ENCODE measurements around the gene ATP6V0A4.
"Not testable (repeated sequence)": the region's sequence is repeated elsewhere in the genome, so short reads cannot be mapped to it uniquely, and the experiment has no call there.

Gene ATP6V0A4

DNA sequence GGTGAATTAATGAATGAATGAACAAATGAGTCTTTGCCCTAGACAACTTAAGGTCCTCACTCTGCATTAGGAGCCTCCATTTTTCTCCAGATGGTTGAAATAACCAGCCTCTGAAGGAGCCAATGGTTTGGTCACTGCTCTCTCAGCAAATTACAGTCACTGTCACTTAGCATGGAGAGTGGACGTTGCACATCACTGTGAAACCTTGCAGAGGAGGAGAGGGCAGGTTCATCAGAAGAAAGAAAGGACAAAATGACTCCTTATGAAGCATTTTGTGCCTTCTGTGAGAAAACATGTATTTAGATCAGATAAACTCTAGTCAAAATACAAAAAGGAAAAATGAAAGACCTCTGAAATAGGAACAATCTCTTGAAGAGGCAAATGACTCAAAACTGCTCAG lies 6.6 kb upstream of the ATP6V0A4 start:
- in situ Hi-C loops (cut with MboI; ENCODE audit: low sequenced_read_pairs) = no loop called here

GRCh38 chr7:138802706-138803105 lies 4.7 kb upstream of the ATP6V0A4 start:
- in situ Hi-C loops (cut with MboI; ENCODE audit: low sequenced_read_pairs) = no loop called here

GRCh38 chr7:138801256-138801655 lies 3.3 kb upstream of the ATP6V0A4 start:
- in situ Hi-C loops (cut with MboI; ENCODE audit: low sequenced_read_pairs) = no loop called here

DNA sequence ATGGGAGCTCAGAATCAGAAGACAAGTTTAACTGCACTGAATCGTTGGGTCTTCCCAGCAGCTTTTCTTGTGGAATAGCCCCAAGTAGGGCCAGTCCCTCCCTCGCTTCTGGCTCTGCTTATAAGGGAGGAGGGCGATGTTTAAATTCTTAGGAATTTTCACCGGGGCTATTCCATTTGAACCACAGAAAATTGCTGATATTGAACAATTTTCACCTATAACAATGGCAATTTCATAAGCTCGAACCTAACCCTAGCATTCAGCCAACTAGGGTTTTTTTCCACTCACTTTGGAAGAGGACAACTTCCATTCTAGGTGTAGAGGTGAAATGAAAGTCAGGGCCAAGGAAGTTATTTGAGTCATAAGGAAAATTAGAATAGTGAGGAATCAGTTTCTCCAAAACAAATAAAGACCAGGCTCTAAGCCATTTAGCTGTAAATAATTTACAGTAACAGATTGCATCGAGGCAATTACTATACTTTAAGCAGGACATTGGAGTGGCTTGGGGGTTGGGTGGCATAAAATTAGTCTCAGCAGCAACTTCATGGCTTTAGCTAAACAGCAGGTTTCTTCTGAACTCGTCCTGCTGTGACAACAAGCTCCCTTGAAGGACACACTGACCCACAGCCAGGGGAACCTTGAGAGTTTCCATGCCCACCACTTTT lies 1.5 kb upstream of the ATP6V0A4 start:
- in situ Hi-C loops (cut with MboI; ENCODE audit: low sequenced_read_pairs) = no loop called here

- in situ Hi-C loops (cut with MboI; ENCODE audit: low sequenced_read_pairs) = no loop called here
Observed at GRCh38 chr7:138798836-138799235, 840 bp upstream of the ATP6V0A4 start.

- in situ Hi-C loops (cut with MboI; ENCODE audit: low sequenced_read_pairs) = not testable (repeated sequence)
Observed at GRCh38 chr7:138797046-138797445, 950 bp downstream of the ATP6V0A4 start.

- in situ Hi-C loops (cut with MboI; ENCODE audit: low sequenced_read_pairs) = no loop called here
Observed at GRCh38 chr7:138796038-138796615, 1.9 kb downstream of the ATP6V0A4 start.

- in situ Hi-C loops (cut with MboI; ENCODE audit: low sequenced_read_pairs) = no loop called here
Observed at GRCh38 chr7:138785587-138786437, 12.2 kb downstream of the ATP6V0A4 start.

DNA sequence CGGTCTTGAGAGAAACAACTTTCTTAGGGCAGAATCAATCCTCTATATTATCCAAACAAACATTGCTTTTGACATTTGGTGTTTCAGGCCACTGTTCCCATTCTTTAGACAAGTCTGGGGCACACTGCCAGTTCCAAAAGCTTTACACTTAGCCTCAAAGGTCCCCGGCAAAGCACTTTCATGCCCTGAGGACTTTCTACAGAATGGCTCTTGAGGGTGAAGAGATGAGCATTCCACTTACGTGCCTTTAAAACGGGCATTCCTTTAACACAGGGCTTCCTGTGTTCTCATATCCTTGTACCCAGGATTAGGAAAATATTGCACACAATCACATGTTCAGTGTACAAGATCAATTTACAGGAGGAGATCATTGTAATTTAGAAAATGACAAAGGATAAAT lies 13.3 kb downstream of the ATP6V0A4 start:
- in situ Hi-C loops (cut with MboI; ENCODE audit: low sequenced_read_pairs) = no loop called here

- in situ Hi-C loops (cut with MboI; ENCODE audit: low sequenced_read_pairs) = no loop called here
Observed at GRCh38 chr7:138781004-138781403, 17.0 kb downstream of the ATP6V0A4 start.

GRCh38 chr7:138776166-138776833 lies 21.7 kb downstream of the ATP6V0A4 start:
- in situ Hi-C loops (cut with MboI; ENCODE audit: low sequenced_read_pairs) = no loop called here

- in situ Hi-C loops (cut with MboI; ENCODE audit: low sequenced_read_pairs) = no loop called here
Observed at GRCh38 chr7:138773817-138774216, 24.2 kb downstream of the ATP6V0A4 start.

DNA sequence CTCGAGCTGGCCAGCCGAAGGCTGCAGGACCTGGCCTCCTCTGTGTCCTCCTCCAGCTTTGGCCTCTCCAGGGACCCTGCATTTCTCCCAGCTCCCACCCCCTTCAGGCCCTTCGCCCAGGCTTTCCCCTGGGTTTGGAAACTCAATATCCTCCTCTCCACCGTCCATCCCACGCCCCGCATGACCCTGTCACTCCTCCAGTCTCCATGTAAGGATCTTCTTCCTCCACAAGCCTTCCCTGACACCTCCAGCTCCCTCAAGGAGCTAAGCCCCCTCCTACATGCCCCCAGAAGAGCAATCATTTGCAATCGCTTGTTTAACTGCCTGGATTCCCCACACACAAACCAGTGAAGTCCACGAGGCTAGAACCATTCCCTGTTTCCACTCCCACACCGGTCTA lies 24.8 kb downstream of the ATP6V0A4 start:
- in situ Hi-C loops (cut with MboI; ENCODE audit: low sequenced_read_pairs) = no loop called here

DNA sequence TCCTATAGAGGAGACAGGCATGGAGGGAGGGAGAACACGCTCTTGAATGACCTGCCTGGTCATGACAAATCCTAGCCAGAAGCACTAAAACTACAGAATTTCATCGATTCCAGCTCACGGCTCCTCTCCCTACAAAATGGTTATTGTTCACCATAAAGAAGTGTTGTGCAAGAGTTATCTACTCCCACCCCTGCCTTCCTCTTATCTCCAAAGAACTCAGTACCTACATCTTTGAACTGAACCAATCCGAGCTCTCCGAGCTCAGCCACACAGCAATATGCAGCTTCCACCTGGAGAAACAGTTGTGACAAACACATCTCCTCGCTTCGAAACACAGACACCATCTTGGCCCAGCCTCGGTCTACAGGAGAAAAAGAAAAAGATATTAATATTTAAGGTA lies 27.1 kb downstream of the ATP6V0A4 start:
- in situ Hi-C loops (cut with MboI; ENCODE audit: low sequenced_read_pairs) = no loop called here

- in situ Hi-C loops (cut with MboI; ENCODE audit: low sequenced_read_pairs) = no loop called here
Observed at GRCh38 chr7:138768241-138768640, 29.8 kb downstream of the ATP6V0A4 start.

DNA sequence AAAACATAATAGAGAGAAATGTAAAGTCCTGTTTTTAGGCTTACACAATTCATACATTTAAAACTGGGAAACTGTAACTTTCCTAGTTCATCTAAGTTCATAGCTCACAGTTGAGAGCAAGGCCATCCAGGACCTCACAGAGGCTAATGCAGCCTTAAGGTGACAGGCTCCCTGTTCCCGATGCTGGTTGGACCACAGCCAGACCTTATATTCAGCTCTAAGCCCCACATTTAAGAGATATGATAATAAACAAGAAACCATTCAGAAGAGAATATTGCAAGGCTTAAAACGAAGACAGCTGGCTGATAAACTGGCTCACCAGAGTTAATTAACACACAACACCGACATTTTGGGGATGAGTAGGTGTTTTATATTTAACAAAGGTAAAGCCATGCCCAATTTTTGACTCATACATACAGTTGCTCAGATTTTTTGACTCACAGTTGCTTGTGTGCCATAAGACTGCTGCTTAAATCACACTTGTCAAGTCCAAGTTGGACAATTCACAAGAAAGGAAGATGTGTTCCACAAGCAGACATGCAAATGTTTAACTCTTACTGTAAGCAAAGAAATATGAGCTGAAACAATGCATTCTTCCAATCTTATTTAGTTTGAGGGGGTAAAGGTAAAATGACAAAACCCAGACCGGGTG lies 41.3 kb downstream of the ATP6V0A4 start:
- in situ Hi-C loops (cut with MboI; ENCODE audit: low sequenced_read_pairs) = no loop called here

GRCh38 chr7:138755842-138756590 lies 42.0 kb downstream of the ATP6V0A4 start:
- in situ Hi-C loops (cut with MboI; ENCODE audit: low sequenced_read_pairs) = no loop called here

- in situ Hi-C loops (cut with MboI; ENCODE audit: low sequenced_read_pairs) = no loop called here
Observed at GRCh38 chr7:138755331-138755747, 42.7 kb downstream of the ATP6V0A4 start.

DNA sequence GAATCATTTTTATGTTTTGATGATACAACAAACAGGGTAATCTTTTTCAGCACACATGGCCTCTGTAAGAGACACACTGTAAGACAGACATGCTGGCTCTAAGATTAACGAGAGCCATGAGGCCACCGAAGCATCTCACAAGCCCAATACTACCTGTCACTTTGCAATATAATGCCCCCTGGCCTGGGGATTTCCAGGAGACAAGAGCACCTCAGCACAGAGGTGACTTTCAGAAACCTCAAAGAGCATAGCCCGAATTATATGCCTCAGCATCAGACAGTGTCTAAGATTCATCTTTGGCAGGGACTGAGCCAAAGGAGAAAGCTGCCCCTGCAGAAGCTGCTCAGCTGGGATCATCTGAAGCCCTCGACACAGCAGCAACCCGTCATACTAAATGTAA lies 44.4 kb downstream of the ATP6V0A4 start:
- in situ Hi-C loops (cut with MboI; ENCODE audit: low sequenced_read_pairs) = no loop called here

- in situ Hi-C loops (cut with MboI; ENCODE audit: low sequenced_read_pairs) = no loop called here
Observed at GRCh38 chr7:138753150-138753518, 44.9 kb downstream of the ATP6V0A4 start.
